GM12878 (cell line): ENCODE measurements around the gene MFSD6. TPM values are rescaled to one million over a fixed set of nuclear protein-coding genes. Genes with fewer than 3 reads are reported as not detected.

Experiments
- ATAC-seq: fragments of 200-7000 bp; cut with Tn5 transposase; 3 replicates; pipeline ENCODE4 v1.9.1; 2020; ENCODE audit warnings: mild to moderate bottlenecking, moderate library complexity
- BruUV-seq: library from RNA; stranded (reverse); fragments of 400-500 nt; replicated peaks from 2 replicates; lab custom pipeline; 2021; lab: Mats Ljungman, UMichigan
- CTCF ChIA-PET: fragments of 300-600 bp; sonication (Branson Sonifier 250); formaldehyde crosslinking; extraction: SDS; loops from one replicate; lab custom pipeline; 2021; ENCODE audit warnings: inconsistent platforms; lab: Yijun Ruan, JAX
- POLR2A ChIA-PET: fragments of 350-600 bp; formaldehyde crosslinking; extraction: SDS; loops from one replicate; lab custom pipeline; 2021; ENCODE audit warnings: inconsistent platforms; lab: Charles Lee
- RAD21 ChIA-PET: fragments of 300-600 bp; sonication (Branson Sonifier 250); formaldehyde crosslinking; loops from one replicate; lab custom pipeline; 2023; ENCODE audit warnings: antibody characterized with exemption; ENCODE audit not compliant: unreplicated experiment; lab: Charles Lee
- SMC1A ChIA-PET: fragments of 300-600 bp; sonication (Branson Sonifier 250); formaldehyde crosslinking; loops from one replicate; lab custom pipeline; 2023; ENCODE audit not compliant: unreplicated experiment, uncharacterized antibody; lab: Charles Lee
- DNase-seq: peaks from one replicate; pipeline ENCODE4 v3.0.0-alpha.2; 2011; ENCODE audit warnings: low read depth, low spot score
- FAIRE-seq: peaks from 3 replicates; lab custom pipeline; 2011; peaks lifted over from hg19 to GRCh38; lab: Jason Lieb, UNC
- H2AFZ ChIP-seq: 2 replicates; pipeline ENCODE4 v1.6.0; 2011; ENCODE audit warnings: low read depth, low read length, control low read depth; ENCODE audit not compliant: control insufficient read depth
- H3K27ac ChIP-seq: 2 replicates; pipeline ENCODE4 v1.5.1; 2011; ENCODE audit warnings: control low read depth; ENCODE audit not compliant: control insufficient read depth, insufficient read depth
- H3K27me3 ChIP-seq, 2 experiments: replicated peaks in 1 of 2; 2 replicates each; pipeline versions ENCODE4 v1.6.0 to v1.6.1; 2011; ENCODE audit warnings: low read length in 1 of 2; ENCODE audit not compliant: control insufficient read depth in 2 of 2, insufficient read depth in 2 of 2
- H3K36me3 ChIP-seq, 2 experiments: 2 replicates each; pipeline ENCODE4 v1.5.1; 2011; ENCODE audit warnings: low read length in 1 of 2; ENCODE audit not compliant: control insufficient read depth in 2 of 2, insufficient read depth in 2 of 2
- H3K4me1 ChIP-seq: 2 replicates; pipeline ENCODE4 v1.6.1; 2011; ENCODE audit warnings: mild to moderate bottlenecking, low read length, moderate library complexity, mixed read lengths; ENCODE audit not compliant: control insufficient read depth, insufficient read depth
- H3K4me2 ChIP-seq: 2 replicates; pipeline ENCODE4 v1.6.0; 2011; ENCODE audit warnings: control low read depth; ENCODE audit not compliant: control insufficient read depth, insufficient read depth
- H3K4me3 ChIP-seq: fragments of 200-600 bp; sonication (generic); 2 replicates; pipeline ENCODE4 v1.5.1; 2016
- H3K79me2 ChIP-seq: 2 replicates; pipeline ENCODE4 v1.6.0; 2011; ENCODE audit warnings: low read length; ENCODE audit not compliant: control insufficient read depth, insufficient read depth
- H3K9ac ChIP-seq: 2 replicates; pipeline ENCODE4 v1.8.0; 2011; ENCODE audit warnings: low read length, control low read depth, mixed read lengths; ENCODE audit not compliant: control insufficient read depth, insufficient read depth
- H3K9me3 ChIP-seq: replicated peaks from 3 replicates; pipeline ENCODE4 v1.5.1; 2011; ENCODE audit warnings: mild to moderate bottlenecking, low read length; ENCODE audit not compliant: control insufficient read depth, insufficient read depth
- H4K20me1 ChIP-seq: 2 replicates; pipeline ENCODE4 v1.6.0; 2011; ENCODE audit not compliant: control insufficient read depth, insufficient read depth
- ATF3 ChIP-seq: IDR thresholded peaks from 2 replicates; pipeline ENCODE4 v1.6.1; 2011; ENCODE audit warnings: low read depth, mild to moderate bottlenecking, low read length, moderate library complexity, borderline replicate concordance; ENCODE audit errors: extremely low read depth
- BCL11A ChIP-seq: IDR thresholded peaks from 2 replicates; pipeline ENCODE4 v1.6.1; 2011; ENCODE audit warnings: low read depth, low read length
- CREB1 ChIP-seq: IDR thresholded peaks from 2 replicates; pipeline ENCODE4 v1.6.1; 2012; ENCODE audit warnings: low read depth, mild to moderate bottlenecking, inconsistent platforms
- GABPA ChIP-seq: IDR thresholded peaks from 2 replicates; pipeline ENCODE4 v1.6.1; 2014; ENCODE audit warnings: antibody characterized with exemption, low read depth, mild to moderate bottlenecking, inconsistent platforms
- NFXL1 ChIP-seq: fragments of 450-650 bp; IDR thresholded peaks from 2 replicates; pipeline ENCODE4 v1.6.1; 2017; ENCODE audit warnings: antibody characterized with exemption, mild to moderate bottlenecking, borderline replicate concordance
- PBX3 ChIP-seq: IDR thresholded peaks from 2 replicates; pipeline ENCODE4 v1.6.1; 2011; ENCODE audit warnings: mild to moderate bottlenecking, low read depth, low read length, moderate library complexity; ENCODE audit not compliant: insufficient replicate concordance
- ZNF207 ChIP-seq: fragments of 450-650 bp; IDR thresholded peaks from 2 replicates; pipeline ENCODE4 v1.6.1; 2014; ENCODE audit warnings: antibody characterized with exemption, mild to moderate bottlenecking, borderline replicate concordance
- WGBS: methylation state at CpG from one replicate; pipeline ENCODE4 v1.1.6; 2016; ENCODE audit warnings: low lambda C conversion rate; ENCODE audit not compliant: insufficient replicate concordance, insufficient coverage; ENCODE audit errors: missing lambda C conversion rate; 5-methylcytosine and 5-hydroxymethylcytosine counted together
- in situ Hi-C: fragments of 300-500 bp; cut with MboI; formaldehyde crosslinking; loops from 9 replicates; pipeline ENCODE4 v1.14.3; 2018; ENCODE audit warnings: mixed read lengths
- intact Hi-C: fragments of 100-400 bp; cut with micrococcal nuclease; formaldehyde crosslinking; loops from one replicate; pipeline ENCODE4 v1.14.2; 2022; ENCODE audit not compliant: unreplicated experiment
- polyA plus RNA-seq, 11 experiments: library from polyadenylated mRNA; depleted of rRNA in 4 of 11; unstranded in 6 of 11; stranded (reverse) in 5 of 11; fragments of >200 nt; fragmentation: Nextera tagmentation in 4 of 11; fragmentation: Illumina TruSeq in 1 of 11; extraction: Ambion mirVana in 4 of 11; extraction: Trizol in 1 of 11; gene quantifications; 1 replicate in 1 of 11; 2 replicates in 10 of 11; pipeline versions ENCODE4 v1.2.1 to v1.2.3, GENCODE V29; 2011 to 2016; ENCODE audit warnings: inconsistent platforms in 2 of 11, missing spikeins in 2 of 11, low read depth in 1 of 11
- total RNA-seq, 4 experiments: library from RNA; depleted of rRNA in 3 of 4; stranded (reverse); fragments of >200 nt in 3 of 4; fragmentation: Illumina TruSeq in 1 of 4; extraction: Trizol in 1 of 4; gene quantifications; 2 replicates each; pipeline versions ENCODE4 v1.2.1 to v1.2.3, GENCODE V29; 2013 to 2021

The MFSD6 gene
- total and polyA plus RNA-seq, 10 of the 15 experiments (the other 5 are each of a cell fraction or from before 2014, with no cell fraction given), result 6.7 to 42.6 (median 24.2) TPM

DNA sequence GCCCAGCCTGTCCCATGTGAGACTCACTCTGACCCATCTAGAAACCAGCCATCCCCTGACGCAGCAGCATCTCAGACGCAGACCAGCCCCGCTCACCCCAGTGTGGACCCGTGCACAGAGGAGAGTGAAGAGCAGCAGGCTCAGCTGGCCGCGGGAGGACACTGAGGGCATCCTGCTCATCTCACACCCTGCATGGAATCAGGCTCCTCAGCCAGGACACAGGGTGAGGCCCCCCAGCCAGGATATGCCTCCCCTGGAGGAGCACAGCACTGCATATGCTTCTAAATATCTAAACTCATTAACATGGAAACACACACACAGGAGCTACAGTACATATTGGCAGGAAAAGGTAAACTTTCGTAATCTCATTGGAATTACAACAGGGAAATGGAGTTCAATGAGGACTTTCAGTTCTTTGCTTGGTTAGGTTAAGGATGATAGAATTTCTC lies 91.9 kb downstream of the MFSD6 start (continued):
- no peak for TF ChIP-seq PBX3
- TF ChIP-seq BCL11A, result no peak

DNA sequence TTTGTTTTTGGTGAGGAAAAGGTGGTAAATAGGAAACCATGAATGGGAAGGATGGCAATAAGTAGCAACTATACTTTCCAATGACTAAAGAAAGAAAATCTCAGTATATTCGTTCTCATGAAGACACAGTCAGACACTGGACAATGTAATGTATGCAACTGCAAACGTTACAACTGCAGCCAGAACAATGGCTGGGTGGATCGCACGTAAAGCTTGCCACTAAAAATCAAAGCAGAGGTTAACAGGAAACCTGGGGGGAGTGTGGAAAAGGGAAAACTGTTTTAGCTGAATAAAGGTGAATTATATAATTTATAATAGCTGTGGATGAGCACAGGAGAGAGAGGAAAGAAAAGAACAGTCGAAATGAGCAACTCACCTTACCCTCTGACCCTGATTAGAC lies 93.1 kb downstream of the MFSD6 start:
- no peak for TF ChIP-seq GABPA
- TF ChIP-seq CREB1, result no peak
- TF ChIP-seq PBX3, result no peak
- no peak for TF ChIP-seq NFXL1
- no peak for TF ChIP-seq ZNF207
- TF ChIP-seq ATF3, result no peak
- TF ChIP-seq, all 136 proteins: peak for 0
- ChIA-PET CTCF (interaction anchor here (1.2 to 1.6 kb wide), 3 partner anchors 16 to 66 kb away, joined by 3 read pairs; no protein-coding TSS in a partner anchor), POLR2A (interaction anchor here (0.7 kb wide), 1 partner anchor 59 kb away, joined by 3 read pairs; no protein-coding TSS in a partner anchor), RAD21 (interaction anchor here (0.9 to 1.7 kb wide), 2 partner anchors 39 to 68 kb away, joined by 3 to 5 read pairs; no protein-coding TSS in a partner anchor), SMC1A (interaction anchor here (0.9 to 2.3 kb wide), 5 partner anchors 9 to 387 kb away, joined by 3 to 11 read pairs (median 4); no protein-coding TSS in a partner anchor)
- Histone ChIP-seq H3K27me3 (no peaks in the 10 kb centered on the region), H3K36me3 (peaks cover 2 to 15% of the 10 kb centered on the region in 2 experiments), H2AFZ (no peak overlapping the region), H3K4me3 (no peak overlapping the region), H3K27ac (no peak overlapping the region), H3K4me2 (no peak overlapping the region), H3K79me2 (no peaks in the 10 kb centered on the region), H3K4me1 (no peaks in the 10 kb centered on the region), H3K9ac (no peak overlapping the region), H4K20me1 (no peaks in the 10 kb centered on the region), H3K9me3 (no peaks in the 10 kb centered on the region)
- in situ Hi-C loops (loop anchor here (10.0 kb wide), 1 partner anchor 416 kb away; no protein-coding TSS in a partner anchor), intact Hi-C loops (no loop called here)
- no peak for ATAC-seq
- BruUV-seq, result no TSS peak
- WGBS, result 86% methylated on average over 5 of the region's 5 CpGs
- no peak for DNase-seq
- FAIRE-seq, result no peak
